SK-N-MC (cell line): ENCODE measurements around the gene CFAP65.

Source experiments
- DNase-seq: peaks from one replicate; pipeline ENCODE4 v3.0.0-alpha.2; 2011; ENCODE audit warnings: low read depth, low spot score
- H3K27ac ChIP-seq: fragments of 200-600 bp; sonication (generic); 2 replicates; pipeline ENCODE4 v1.5.1; 2016; ENCODE audit warnings: mixed run types
- H3K36me3 ChIP-seq: fragments of 200-600 bp; sonication (generic); 2 replicates; pipeline ENCODE4 v1.6.1; 2017; ENCODE audit warnings: antibody characterized with exemption, low read length, mixed read lengths; ENCODE audit not compliant: insufficient read depth
- H3K4me3 ChIP-seq: fragments of 200-600 bp; sonication (generic); 2 replicates; pipeline ENCODE4 v1.5.1; 2016
- H3K9ac ChIP-seq: fragments of 200-600 bp; sonication (generic); 2 replicates; pipeline ENCODE4 v1.8.0; 2017; ENCODE audit warnings: mixed run types, mixed read lengths; ENCODE audit not compliant: insufficient read length
- H3K9me3 ChIP-seq: fragments of 200-600 bp; sonication (generic); 2 replicates; pipeline ENCODE4 v1.6.1; 2017; ENCODE audit warnings: low read depth, mild to moderate bottlenecking, antibody characterized with exemption, low read length, moderate library complexity, mixed read lengths
- EZH2 ChIP-seq: fragments of 200-600 bp; sonication (generic); IDR thresholded peaks from one replicate; pipeline ENCODE4 v1.6.1; 2017; ENCODE audit warnings: antibody characterized with exemption
- FOXP2 ChIP-seq: optimal IDR thresholded peaks from 2 replicates; pipeline ENCODE3; 2011; ENCODE audit warnings: mild to moderate bottlenecking, moderate library complexity; ENCODE audit not compliant: insufficient read depth; ENCODE audit errors: extremely low read length, control extremely low read depth
- POLR2AphosphoS5 ChIP-seq: IDR thresholded peaks from 2 replicates; pipeline ENCODE4 v1.6.1; 2012; ENCODE audit warnings: mild to moderate bottlenecking, low read depth, low read length, borderline replicate concordance

Gene CFAP65

DNA sequence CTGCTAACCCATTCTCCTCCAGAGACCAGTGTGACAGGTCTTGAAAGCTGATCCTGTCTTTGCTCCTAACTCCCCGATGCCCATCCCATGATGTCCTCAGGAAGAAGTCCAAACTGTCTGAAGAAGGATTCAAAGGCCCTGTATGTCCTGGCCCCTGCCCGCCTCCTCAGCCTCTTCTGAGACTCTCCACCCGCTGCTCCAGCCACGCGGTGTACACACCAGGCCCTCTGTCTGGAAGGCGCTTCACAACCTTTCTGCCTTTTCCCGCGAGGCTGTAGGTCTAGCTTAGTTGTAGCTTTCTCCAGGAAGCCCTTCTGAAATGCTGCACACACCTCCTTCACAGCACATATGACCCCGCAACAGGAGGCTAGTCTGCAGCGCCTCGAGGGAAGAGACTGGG, 24.6 kb downstream of the CFAP65 start:
- no peaks in the 10 kb centered on the region for H3K36me3 ChIP-seq
- TF ChIP-seq FOXP2 (no peak), EZH2 (no peak), POLR2AphosphoS5 (no peak)
- no peak overlapping the region for H3K27ac ChIP-seq
- no peak overlapping the region for H3K9ac ChIP-seq
- DNase-seq, result no peak
- H3K9me3 ChIP-seq, result no peaks in the 10 kb centered on the region
- H3K4me3 ChIP-seq, result no peak overlapping the region

DNA sequence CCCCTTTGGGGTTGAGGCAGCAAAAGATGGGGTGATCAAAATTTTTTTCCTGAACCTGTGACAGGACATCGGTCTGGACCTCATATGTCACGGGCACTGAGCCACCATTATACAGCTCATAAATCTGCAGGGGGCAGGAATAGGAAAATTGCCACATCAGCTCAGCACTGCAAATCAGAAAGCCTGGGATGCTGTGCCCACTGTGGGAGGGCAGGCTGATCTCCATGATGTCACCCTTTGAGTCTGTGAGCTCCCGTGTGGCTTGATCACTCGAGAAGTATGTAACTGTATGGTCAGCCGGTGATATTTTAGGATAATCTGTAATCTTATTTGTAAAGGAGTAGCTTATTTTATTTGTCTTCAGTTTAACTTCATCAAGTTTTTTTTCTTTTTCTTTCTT, 30.4 kb downstream of the CFAP65 start:
- Histone ChIP-seq H3K9me3 (no peaks in the 10 kb centered on the region), H3K27ac (no peak overlapping the region), H3K9ac (no peak overlapping the region), H3K36me3 (no peaks in the 10 kb centered on the region), H3K4me3 (no peak overlapping the region)
- TF ChIP-seq EZH2, result no peak
- no peak for TF ChIP-seq FOXP2
- TF ChIP-seq POLR2AphosphoS5, result no peak
- DNase-seq, result no peak

DNA sequence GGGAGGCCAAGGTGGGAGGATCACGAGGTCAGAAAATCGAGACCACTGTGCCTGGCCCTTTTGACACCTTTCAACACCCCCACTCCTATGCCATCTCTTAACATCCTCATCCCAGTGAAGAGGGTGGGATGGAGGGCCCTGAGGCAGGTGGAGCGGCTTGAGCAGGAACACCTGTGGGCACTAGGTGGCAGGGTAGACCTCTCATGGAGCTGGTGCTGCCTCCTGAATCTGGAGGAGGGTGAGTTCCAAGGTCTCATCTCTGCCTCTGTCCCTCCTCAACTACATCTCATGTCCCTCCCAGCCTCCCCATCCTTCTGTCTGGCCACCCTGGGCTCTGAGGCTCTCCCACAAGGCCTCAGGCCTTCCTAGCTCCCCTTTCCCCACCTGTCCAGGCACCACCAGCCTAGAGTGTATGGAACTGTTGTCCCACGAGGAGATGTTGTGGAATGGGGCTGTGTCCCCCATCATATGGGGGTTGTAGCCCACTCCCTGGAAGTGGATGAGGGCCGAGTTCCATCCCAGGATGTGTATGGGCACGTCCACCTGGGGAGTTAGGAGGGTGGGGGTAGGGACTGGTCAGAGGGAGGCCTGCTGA, 31.1 kb downstream of the CFAP65 start:
- DNase-seq, result no peak
- H3K9ac ChIP-seq, result no peak overlapping the region
- no peak overlapping the region for H3K4me3 ChIP-seq
- TF ChIP-seq POLR2AphosphoS5, result no peak
- TF ChIP-seq EZH2, result no peak
- TF ChIP-seq FOXP2, result no peak
- no peaks in the 10 kb centered on the region for H3K36me3 ChIP-seq
- H3K9me3 ChIP-seq, result no peaks in the 10 kb centered on the region
- no peak overlapping the region for H3K27ac ChIP-seq

DNA sequence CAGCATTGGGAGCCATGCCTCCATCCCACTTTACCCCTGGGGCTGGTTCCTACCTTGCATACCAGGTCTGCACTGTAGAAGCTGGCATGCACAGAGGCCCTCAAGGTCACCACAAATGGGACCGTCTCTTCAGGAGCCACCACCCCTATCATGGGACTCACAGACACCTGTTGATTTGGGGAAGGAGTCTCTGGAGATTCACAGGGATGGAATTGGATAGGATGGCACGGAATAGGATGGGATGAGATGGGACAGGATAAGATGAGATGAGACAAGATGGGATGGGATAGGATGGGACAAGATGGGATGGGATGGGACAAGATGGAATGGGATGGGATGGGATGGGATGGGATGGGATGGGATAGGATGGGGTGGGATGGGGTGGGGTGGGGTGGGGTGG, 32.0 kb downstream of the CFAP65 start:
- Histone ChIP-seq H3K9ac (no peak overlapping the region), H3K4me3 (no peak overlapping the region), H3K9me3 (no peaks in the 10 kb centered on the region), H3K36me3 (no peaks in the 10 kb centered on the region), H3K27ac (no peak overlapping the region)
- DNase-seq, result no peak
- TF ChIP-seq EZH2 (no peak), FOXP2 (no peak)

DNA sequence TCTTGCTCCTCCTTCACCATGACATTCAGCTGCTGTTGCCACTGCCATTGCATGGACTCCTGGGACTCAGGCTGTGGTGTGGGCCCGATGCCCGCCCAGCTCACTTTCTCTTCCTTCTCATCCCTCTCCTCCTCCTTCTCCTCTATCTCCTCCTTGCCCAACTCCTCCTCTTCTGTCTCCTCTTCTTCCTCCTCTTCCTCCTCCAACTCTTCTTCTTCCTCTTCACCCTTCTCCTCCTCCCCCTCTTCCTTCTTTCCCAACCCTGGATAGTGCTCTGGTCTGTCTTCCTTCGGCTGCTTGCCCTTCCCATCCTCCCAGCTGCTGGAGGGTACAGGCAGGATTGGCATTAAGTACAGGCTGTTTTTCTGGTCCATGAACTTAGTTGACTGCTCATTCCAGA, 37.3 kb downstream of the CFAP65 start:
- no peak overlapping the region for H3K27ac ChIP-seq
- DNase-seq, result no peak
- H3K9me3 ChIP-seq, result no peaks in the 10 kb centered on the region
- no peak for TF ChIP-seq EZH2
- no peak for TF ChIP-seq FOXP2
- no peak for TF ChIP-seq POLR2AphosphoS5
- no peak overlapping the region for H3K4me3 ChIP-seq
- no peak overlapping the region for H3K9ac ChIP-seq
- H3K36me3 ChIP-seq, result no peaks in the 10 kb centered on the region

DNA sequence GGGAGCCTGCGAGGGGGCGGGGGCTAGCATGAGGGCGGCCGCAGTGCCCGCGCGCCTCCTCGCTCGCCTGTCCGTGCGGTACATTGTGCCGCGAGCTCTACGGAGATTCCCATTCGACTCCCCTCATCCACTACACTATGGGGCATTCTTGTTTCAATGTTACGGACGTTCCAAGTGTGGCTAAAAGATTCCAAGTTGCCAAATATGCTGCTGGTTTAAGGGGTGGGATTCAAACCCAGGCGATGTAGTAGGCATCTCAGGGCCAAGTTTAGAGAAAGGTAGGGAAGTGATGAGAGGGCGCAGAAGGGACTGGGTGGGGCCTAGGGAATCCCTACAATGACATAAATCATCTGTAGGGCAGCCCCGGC, 38.1 kb downstream of the CFAP65 start:
- Histone ChIP-seq H3K4me3 (no peak overlapping the region), H3K27ac (no peak overlapping the region)
- DNase-seq, result no peak

DNA sequence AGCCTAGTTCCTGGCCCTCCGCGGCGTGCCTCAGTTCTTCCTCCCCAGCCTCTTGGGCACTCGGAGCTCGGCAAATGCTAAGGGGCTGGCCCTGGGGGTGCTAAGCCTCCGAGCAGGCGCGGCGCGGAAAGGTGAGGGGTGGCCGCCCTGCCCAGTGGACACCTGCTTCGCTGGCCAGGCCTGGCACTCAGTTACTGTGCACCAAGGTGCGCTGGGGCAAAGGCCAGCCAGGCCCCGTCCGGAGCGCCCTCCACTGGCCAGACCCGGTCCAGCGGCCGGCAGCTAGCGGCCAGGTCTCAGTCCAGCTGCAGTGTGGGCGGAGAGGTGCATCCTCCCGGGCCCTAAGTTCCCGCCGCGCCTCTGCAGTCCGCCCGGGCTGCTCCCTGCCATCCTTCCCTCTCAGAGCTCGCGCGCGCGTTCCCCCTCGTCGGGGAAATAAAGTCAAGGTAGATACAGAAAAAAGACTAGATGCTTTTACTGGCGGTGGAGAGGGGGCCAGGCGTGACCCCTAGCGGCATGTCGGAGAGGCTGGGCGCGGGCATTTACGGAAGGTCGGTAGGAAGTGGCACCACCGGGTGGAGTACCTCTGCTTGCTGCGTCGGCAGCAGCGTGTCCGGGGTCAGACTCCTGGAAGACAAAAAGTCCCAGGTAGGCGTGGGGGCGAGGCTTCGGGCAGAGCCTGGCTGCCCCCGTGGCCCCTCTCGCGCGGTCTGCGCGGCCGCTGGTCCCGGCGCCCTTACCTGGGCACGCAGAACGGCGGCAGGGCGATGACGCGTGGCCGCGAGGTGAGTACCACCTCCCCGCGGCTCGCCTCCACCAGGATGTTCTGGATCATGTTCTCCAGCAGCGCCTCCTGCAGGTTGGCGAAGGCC, 38.7 kb downstream of the CFAP65 start:
- Histone ChIP-seq H3K9ac (no peak overlapping the region), H3K36me3 (no peaks in the 10 kb centered on the region), H3K9me3 (no peaks in the 10 kb centered on the region), H3K4me3 (no peak overlapping the region), H3K27ac (no peak overlapping the region)
- DNase-seq, result no peak
- TF ChIP-seq FOXP2 (no peak), EZH2 (no peak), POLR2AphosphoS5 (no peak)

More for the DNA sequence above, 38.1 kb downstream of the CFAP65 start:
- Histone ChIP-seq H3K9ac (no peak overlapping the region), H3K36me3 (no peaks in the 10 kb centered on the region), H3K9me3 (no peaks in the 10 kb centered on the region)
- TF ChIP-seq EZH2, result no peak
- no peak for TF ChIP-seq FOXP2
- TF ChIP-seq POLR2AphosphoS5, result no peak

DNA sequence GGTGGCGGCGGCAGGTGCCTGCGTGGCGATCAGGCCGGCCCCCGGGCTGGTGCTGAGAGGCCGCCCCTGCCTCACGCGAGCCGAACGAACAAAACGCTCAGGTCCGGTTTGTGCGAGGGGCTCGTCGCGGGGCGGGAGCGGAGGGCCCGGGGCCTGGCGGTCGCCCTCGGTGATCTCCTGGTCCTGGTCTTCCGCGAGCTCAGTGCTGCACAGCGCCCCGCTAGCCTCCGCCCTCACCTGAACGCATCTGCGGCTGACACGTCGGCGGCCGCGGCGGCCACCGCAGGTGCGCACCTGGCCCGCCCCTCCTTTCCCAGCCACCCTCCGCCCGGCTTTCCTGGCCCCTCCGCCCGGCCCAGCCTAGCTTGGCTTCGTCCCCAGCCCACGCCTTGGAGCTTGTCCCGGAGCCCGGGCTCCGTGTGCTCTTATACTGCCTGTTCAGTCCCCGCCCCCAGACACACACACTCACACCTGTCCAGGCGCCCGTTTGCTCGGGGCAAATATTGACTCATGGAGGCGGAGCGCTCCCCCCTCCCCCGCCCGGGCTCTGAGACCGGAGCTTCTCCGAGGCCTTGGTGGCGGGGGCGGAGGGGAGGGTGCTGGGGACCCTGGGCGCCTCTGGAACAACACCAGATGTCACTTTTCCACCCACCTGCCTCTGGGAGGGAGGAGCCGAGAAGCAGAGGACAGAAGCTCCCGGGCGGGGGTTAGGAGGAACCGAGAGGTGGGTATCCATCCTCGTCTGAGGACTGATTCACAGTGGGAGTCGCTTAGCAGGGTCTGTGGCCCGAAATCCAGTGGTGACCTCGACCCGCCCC, 39.5 kb downstream of the CFAP65 start:
- Histone ChIP-seq H3K9ac (no peak overlapping the region), H3K27ac (no peak overlapping the region)

More for the DNA sequence above, 39.5 kb downstream of the CFAP65 start:
- no peak for DNase-seq
- Histone ChIP-seq H3K9me3 (no peaks in the 10 kb centered on the region), H3K36me3 (no peaks in the 10 kb centered on the region), H3K4me3 (no peak overlapping the region)
- no peak for TF ChIP-seq EZH2
- TF ChIP-seq FOXP2, result no peak
- TF ChIP-seq POLR2AphosphoS5, result no peak
